Left lung (tissue), 10 donors: Measurements from ENCODE around the gene FCN3. TPM values are rescaled to one million over a fixed set of nuclear protein-coding genes. Genes with fewer than 3 reads are reported as not detected.

Source experiments
- ATAC-seq: fragments of 200-7000 bp; cut with Tn5 transposase; one replicate; pipeline ENCODE4 v1.9.1; 2020; ENCODE audit warnings: moderate library complexity
- DNase-seq, 4 donors: peaks; one replicate each; pipeline ENCODE4 v3.0.0-alpha.2; 2013 to 2020
- H3K27ac ChIP-seq, 2 donors: fragments of 200-600 bp; sonication (generic) in 1 of 2; one replicate each; pipeline versions ENCODE4 v1.5.0 to v1.8.0; 2020 to 2021
- H3K27me3 ChIP-seq, 2 donors: fragments of 200-600 bp; sonication (generic) in 1 of 2; one replicate each; pipeline versions ENCODE4 v1.5.0 to v1.8.0; 2020 to 2021
- H3K36me3 ChIP-seq, 2 donors: fragments of 200-600 bp; sonication (generic) in 1 of 2; one replicate each; pipeline versions ENCODE4 v1.5.0 to v1.8.0; 2020 to 2021
- H3K4me1 ChIP-seq, 2 donors: fragments of 200-600 bp; one replicate each; pipeline ENCODE4 v1.8.0; 2021
- H3K4me3 ChIP-seq, 2 donors: fragments of 200-600 bp; sonication (generic) in 1 of 2; one replicate each; pipeline versions ENCODE4 v1.5.0 to v1.8.0; 2020 to 2021; ENCODE audit warnings: mild to moderate bottlenecking in 1 of 2
- H3K9me3 ChIP-seq, 2 donors: fragments of 200-600 bp; sonication (generic) in 1 of 2; one replicate each; pipeline versions ENCODE4 v1.5.0 to v1.8.0; 2020 to 2021
- intact Hi-C, 2 donors: fragments of 100-400 bp; cut with DNase I; formaldehyde crosslinking; loops; one replicate each; pipeline versions ENCODE4 v1.11.2 to v1.14.2; 2022
- polyA plus RNA-seq, 6 donors: library from polyadenylated mRNA; unstranded; fragments of 120-200 nt; gene quantifications; one replicate each; pipeline ENCODE4 v1.2.1, GENCODE V29; 2013; ENCODE audit not compliant: insufficient read length in 6 of 6
- total RNA-seq, 2 donors: library from RNA; stranded (reverse); fragmentation: NEBNext Ultra II Directional; extraction: Animal tissue kit (Norgen Biotek cat#: 25700); gene quantifications; one replicate each; pipeline ENCODE4 v1.2.1, GENCODE V29; 2021
- TF ChIP-seq, protein P1 (sequence below), 2 donors: fragments of 200-600 bp; sonication (generic) in 1 of 2; IDR thresholded peaks; one replicate each; pipeline versions ENCODE4 v1.5.0 to v1.8.0; 2021; ENCODE audit warnings: antibody characterized with exemption in 2 of 2
- donor health status: DM: no; HTN: yes; CAD: no.
- donor health status: DM: no; HTN: no; CAD: no.

The FCN3 gene
- total and polyA plus RNA-seq, 8 donors = 13.4 to 487 (median 17.9) TPM

DNA sequence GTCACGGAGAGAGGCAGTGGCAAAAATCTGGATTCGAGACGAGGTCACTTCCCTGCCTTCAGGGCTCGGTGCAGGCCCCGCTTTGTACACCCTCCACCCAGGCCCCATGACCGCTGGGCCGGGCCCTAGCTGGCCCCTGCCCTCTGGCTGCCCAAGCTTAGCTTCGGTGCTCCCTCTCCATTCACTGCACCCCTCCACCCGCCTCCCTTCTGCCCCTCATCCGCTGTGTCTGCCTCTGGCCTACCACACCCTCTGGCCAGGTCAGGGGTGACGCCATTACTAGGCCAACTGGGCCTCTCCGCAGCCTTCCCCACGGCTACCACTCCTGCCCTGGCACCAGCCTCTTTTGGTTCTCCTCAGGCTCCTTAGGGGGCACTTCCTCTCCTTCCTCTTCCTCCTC is 9.0 kb upstream of the FCN3 start:
- TF ChIP-seq, protein P1, sequence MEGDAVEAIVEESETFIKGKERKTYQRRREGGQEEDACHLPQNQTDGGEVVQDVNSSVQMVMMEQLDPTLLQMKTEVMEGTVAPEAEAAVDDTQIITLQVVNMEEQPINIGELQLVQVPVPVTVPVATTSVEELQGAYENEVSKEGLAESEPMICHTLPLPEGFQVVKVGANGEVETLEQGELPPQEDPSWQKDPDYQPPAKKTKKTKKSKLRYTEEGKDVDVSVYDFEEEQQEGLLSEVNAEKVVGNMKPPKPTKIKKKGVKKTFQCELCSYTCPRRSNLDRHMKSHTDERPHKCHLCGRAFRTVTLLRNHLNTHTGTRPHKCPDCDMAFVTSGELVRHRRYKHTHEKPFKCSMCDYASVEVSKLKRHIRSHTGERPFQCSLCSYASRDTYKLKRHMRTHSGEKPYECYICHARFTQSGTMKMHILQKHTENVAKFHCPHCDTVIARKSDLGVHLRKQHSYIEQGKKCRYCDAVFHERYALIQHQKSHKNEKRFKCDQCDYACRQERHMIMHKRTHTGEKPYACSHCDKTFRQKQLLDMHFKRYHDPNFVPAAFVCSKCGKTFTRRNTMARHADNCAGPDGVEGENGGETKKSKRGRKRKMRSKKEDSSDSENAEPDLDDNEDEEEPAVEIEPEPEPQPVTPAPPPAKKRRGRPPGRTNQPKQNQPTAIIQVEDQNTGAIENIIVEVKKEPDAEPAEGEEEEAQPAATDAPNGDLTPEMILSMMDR (IDR thresholded peaks at IDR 0.05) = no peak
- Histone ChIP-seq H3K4me1 (peaks cover 3 to 26% of the 10 kb centered on the region in 2 donors), H3K27me3 (peaks cover 0 to 10% of the 10 kb centered on the region in 2 donors), H3K36me3 (no peaks in the 10 kb centered on the region), H3K9me3 (no peaks in the 10 kb centered on the region), H3K4me3 (no peak overlapping the region), H3K27ac (no peak overlapping the region)
- DNase-seq = no peak
- intact Hi-C loops = loop anchor here in 1 of 2 donors (10.0 kb wide), 1 partner anchor 279 kb away; no protein-coding TSS in a partner anchor
- no peak for ATAC-seq

DNA sequence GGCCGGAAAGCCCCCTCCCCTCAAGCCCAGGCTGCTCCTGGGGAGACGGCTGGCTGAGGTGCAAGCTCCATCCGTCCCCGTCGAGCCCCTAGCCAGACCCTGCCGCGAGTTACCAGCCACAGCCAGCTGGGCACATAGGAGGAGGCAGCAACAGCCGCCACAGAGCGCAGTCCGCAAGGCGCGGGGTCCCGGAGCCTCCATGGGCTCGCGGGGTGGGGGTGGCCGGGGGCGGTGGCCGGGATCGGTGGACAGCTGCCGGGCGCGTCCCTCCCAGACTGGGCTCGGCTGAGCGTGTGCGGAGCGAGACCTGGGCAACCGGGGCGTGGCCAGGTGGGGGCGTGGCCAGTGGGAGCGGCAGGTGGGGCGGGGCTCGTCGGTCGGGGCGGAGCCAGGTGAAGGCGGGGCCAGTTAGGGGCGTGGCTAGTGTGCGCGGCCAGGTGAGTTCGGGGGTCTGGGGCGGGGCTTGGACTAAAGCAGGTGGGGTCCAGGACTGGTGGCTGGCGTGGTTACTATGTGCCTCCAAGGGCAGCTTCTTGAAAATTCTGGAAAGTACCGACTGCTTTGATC is 8.5 kb upstream of the FCN3 start, which contains the start of gene CD164L2:
Gene CD164L2, minus strand, starts transcription at position 295 of the 567 bp plus-strand sequence. Its CDS starts 94 bp downstream, at position 201.
- Histone ChIP-seq H3K36me3 (no peaks in the 10 kb centered on the region), H3K4me1 (peaks cover 3 to 26% of the 10 kb centered on the region in 2 donors), H3K27ac (no peak within 1 kb of the TSS), H3K27me3 (peaks cover 0 to 10% of the 10 kb centered on the region in 2 donors), H3K9me3 (no peaks in the 10 kb centered on the region), H3K4me3 (peak within 1 kb of the TSS in 1 of 2 donors; percentile 24)
- TF ChIP-seq, protein P1 (IDR thresholded peaks at IDR 0.05) = no peak
- intact Hi-C loops = loop anchor here in 1 of 2 donors (10.0 kb wide), 1 partner anchor 278 kb away; no protein-coding TSS in a partner anchor
- peak in 2 of 4 donors; percentile 77 to 90 for DNase-seq
- ATAC-seq = peak; percentile 95

DNA sequence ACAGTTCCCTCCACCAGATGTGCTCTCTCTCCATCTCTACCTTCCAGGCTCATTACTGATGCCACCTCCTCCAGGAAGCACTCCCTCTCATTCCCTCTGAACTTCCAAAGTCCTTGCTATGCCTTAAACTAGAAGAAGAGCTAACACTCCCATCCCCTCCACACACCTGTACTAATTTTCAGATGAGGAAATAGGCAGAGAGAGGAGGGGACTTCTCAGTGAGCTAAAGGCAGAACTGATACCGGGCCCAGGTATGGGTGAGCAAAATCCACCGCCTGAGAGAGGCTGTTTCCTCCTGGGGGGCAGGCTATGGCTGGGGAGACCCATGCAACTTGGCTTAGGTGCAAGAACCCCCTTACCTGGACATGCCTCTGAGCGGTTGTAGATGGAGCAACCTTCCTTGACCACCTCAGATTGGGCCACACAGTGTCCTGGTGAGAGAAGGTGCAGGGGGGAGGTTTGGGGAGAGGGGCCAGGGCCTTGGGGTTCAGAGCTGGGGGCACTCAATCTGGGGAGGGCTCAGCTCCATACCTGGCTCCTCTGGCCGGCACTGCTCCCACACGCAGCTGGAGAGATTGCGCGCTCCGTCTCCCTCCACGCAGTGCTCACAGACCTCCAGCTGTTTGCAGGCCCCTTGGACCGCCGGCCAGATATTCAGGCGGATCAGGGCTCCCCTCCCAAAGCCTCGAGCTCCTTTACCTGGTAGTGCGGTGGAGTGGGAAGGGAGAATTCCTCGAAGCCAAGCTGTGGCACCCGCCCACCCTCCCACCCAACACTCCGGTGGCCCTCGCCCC is 7.5 kb upstream of the FCN3 start:
- Histone ChIP-seq H3K9me3 (no peaks in the 10 kb centered on the region), H3K4me1 (peaks cover 3 to 26% of the 10 kb centered on the region in 2 donors), H3K4me3 (no peak overlapping the region), H3K27ac (no peak overlapping the region), H3K27me3 (peaks cover 0 to 10% of the 10 kb centered on the region in 2 donors), H3K36me3 (no peaks in the 10 kb centered on the region)
- DNase-seq (no peak), ATAC-seq (no peak)
- intact Hi-C loops = loop anchor here in 1 of 2 donors (10.0 kb wide), 1 partner anchor 277 kb away; no protein-coding TSS in a partner anchor
- TF ChIP-seq, protein P1 (IDR thresholded peaks at IDR 0.05) = no peak

DNA sequence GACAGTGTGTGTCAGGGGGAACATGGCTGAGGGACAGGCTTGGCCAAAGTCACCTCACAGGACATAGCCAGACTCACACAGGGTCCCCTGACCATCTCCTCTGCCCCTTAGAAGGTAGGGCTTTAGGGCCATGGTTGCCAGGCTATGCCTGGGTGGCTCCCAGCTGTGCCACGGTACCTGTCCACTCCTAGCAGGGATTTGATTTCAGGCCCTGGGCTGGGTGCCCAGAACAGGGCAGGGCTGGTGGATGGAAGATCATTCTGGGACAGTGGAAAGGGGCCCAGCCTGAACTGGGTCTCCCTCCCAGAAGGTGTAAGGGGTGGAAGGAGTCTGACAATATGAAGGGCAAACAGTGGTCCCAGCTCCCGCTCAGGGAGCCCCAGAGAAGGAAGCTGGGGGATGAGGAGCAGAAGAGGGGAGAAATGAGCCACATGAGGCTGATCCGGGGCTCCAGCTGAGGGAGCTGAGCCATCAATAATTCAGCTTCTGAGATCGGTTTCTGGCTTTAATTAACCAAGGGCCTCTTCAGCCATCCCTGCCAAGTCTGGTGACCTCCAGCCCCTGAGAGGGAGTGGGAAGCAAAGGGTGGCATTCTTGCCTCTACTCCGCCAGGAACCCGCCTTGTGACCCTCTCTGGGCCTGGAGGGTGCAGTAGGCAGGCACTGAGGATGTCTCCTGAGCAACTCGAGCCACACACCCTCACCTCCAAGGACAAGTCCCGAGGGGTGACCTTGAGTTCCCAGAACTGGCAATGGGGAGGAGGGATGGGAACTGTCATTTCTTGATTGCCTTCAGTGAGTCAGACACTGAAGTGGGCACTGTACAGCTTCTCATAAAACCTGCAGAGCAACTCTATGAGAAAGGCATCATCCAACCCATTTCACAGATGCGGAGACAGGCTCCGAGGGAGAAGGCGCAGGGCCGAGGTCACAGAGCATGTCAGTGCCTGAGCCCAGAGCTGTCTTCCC is 6.4 kb upstream of the FCN3 start:
- intact Hi-C loops = loop anchor here in 1 of 2 donors (10.0 kb wide), 1 partner anchor 276 kb away; no protein-coding TSS in a partner anchor
- ATAC-seq = peak; percentile 51

More for the DNA sequence above, 6.4 kb upstream of the FCN3 start:
- Histone ChIP-seq H3K9me3 (no peaks in the 10 kb centered on the region), H3K27ac (no peak overlapping the region), H3K36me3 (no peaks in the 10 kb centered on the region), H3K4me3 (no peak overlapping the region), H3K4me1 (peaks cover 3 to 26% of the 10 kb centered on the region in 2 donors), H3K27me3 (peaks cover 0 to 10% of the 10 kb centered on the region in 2 donors)
- TF ChIP-seq, protein P1 (IDR thresholded peaks at IDR 0.05) = no peak
- no peak for DNase-seq
